Measurements from ENCODE around the gene SLC30A2. TPM values are rescaled to one million over a fixed set of nuclear protein-coding genes. Genes with fewer than 3 reads are reported as not detected.

SLC30A2 gene
- total RNA-seq, 4 donors from 2014 or later = 0.14 TPM; not detected in 3

- in situ Hi-C loops (cut with MboI; ENCODE audit: low pct_ligation_motif_present in 1 of 4, low pct_unique_long_range_greater_than_20kb in 1 of 4, low sequenced_read_pairs in 3 of 4) (no loop called here), intact Hi-C loops (cut with DNase I; ENCODE audit: low total_unique reads) (no loop called here)
- Histone ChIP-seq H3K9me3 (no peaks in the 10 kb centered on the region), H3K4me1 (no peaks in the 10 kb centered on the region), H3K27ac (no peak overlapping the region), H3K27me3 (no peaks in the 10 kb centered on the region), H3K4me3 (no peak overlapping the region), H3K36me3 (no peaks in the 10 kb centered on the region)
- WGBS, 2 donors (ENCODE audit: low coverage in 1 of 2) = 54 to 68% methylated on average over 3 of the region's 3 CpGs
- no peak for TF ChIP-seq EP300 (IDR thresholded peaks at IDR 0.05; ENCODE audit: low read depth)
- no peak for TF ChIP-seq POLR2AphosphoS5 (IDR thresholded peaks at IDR 0.05)
- TF ChIP-seq POLR2A (IDR thresholded peaks at IDR 0.05) = no peak
- TF ChIP-seq CTCF (IDR thresholded peaks at IDR 0.05) = no peak
- DNase-seq = no peak
Observed at GRCh38 chr1:26012864-26013263, 33.1 kb downstream of the SLC30A2 start.

GRCh38 chr1:26010825-26011224, 35.1 kb downstream of the SLC30A2 start:
- Histone ChIP-seq H3K36me3 (no peaks in the 10 kb centered on the region), H3K27ac (no peak overlapping the region), H3K4me3 (no peak overlapping the region), H3K4me1 (no peaks in the 10 kb centered on the region), H3K9me3 (no peaks in the 10 kb centered on the region), H3K27me3 (no peaks in the 10 kb centered on the region)
- intact Hi-C loops (cut with DNase I; ENCODE audit: low total_unique reads) (no loop called here), in situ Hi-C loops (cut with MboI; ENCODE audit: low pct_ligation_motif_present in 1 of 4, low pct_unique_long_range_greater_than_20kb in 1 of 4, low sequenced_read_pairs in 3 of 4) (no loop called here)
- TF ChIP-seq POLR2A (IDR thresholded peaks at IDR 0.05) (no peak), EP300 (IDR thresholded peaks at IDR 0.05; ENCODE audit: low read depth) (no peak), POLR2AphosphoS5 (IDR thresholded peaks at IDR 0.05) (no peak), CTCF (IDR thresholded peaks at IDR 0.05) (no peak)
- 67 to 92% methylated on average over 1 to 3 of the region's 3 CpGs for WGBS, 2 donors (ENCODE audit: low coverage in 1 of 2)
- DNase-seq = no peak

- no peaks in the 10 kb centered on the region for H3K9me3 ChIP-seq
- no peaks in the 10 kb centered on the region for H3K4me1 ChIP-seq
- intact Hi-C loops (cut with DNase I; ENCODE audit: low total_unique reads) (no loop called here), in situ Hi-C loops (cut with MboI; ENCODE audit: low pct_ligation_motif_present in 1 of 4, low pct_unique_long_range_greater_than_20kb in 1 of 4, low sequenced_read_pairs in 3 of 4) (loop anchor here in 1 of 4 donors (10.0 kb wide), 1 partner anchor 115 kb away; no protein-coding TSS in a partner anchor)
- TF ChIP-seq POLR2AphosphoS5 (IDR thresholded peaks at IDR 0.05) (no peak), EP300 (IDR thresholded peaks at IDR 0.05; ENCODE audit: low read depth) (no peak), CTCF (IDR thresholded peaks at IDR 0.05) (no peak), POLR2A (IDR thresholded peaks at IDR 0.05) (no peak)
- no peak for DNase-seq
- H3K36me3 ChIP-seq = no peaks in the 10 kb centered on the region
- no peak overlapping the region for H3K4me3 ChIP-seq
- WGBS, 2 donors (ENCODE audit: low coverage in 1 of 2) = 50 to 77% methylated on average over 3 to 6 of the region's 6 CpGs
- no peak overlapping the region for H3K27ac ChIP-seq
- no peaks in the 10 kb centered on the region for H3K27me3 ChIP-seq
Observed at GRCh38 chr1:26009796-26010447, 36.0 kb downstream of the SLC30A2 start.

- intact Hi-C loops (cut with DNase I; ENCODE audit: low total_unique reads) (no loop called here), in situ Hi-C loops (cut with MboI; ENCODE audit: low pct_ligation_motif_present in 1 of 4, low pct_unique_long_range_greater_than_20kb in 1 of 4, low sequenced_read_pairs in 3 of 4) (loop anchor here in 1 of 4 donors (10.0 kb wide), 1 partner anchor 112 kb away; no protein-coding TSS in a partner anchor)
- Histone ChIP-seq H3K36me3 (no peaks in the 10 kb centered on the region), H3K27ac (no peak overlapping the region), H3K9me3 (no peaks in the 10 kb centered on the region), H3K27me3 (no peaks in the 10 kb centered on the region), H3K4me3 (no peak overlapping the region), H3K4me1 (no peaks in the 10 kb centered on the region)
- WGBS, 2 donors (ENCODE audit: low coverage in 1 of 2) = 87 to 91% methylated on average over 10 to 16 of the region's 16 CpGs
- no peak for DNase-seq
- TF ChIP-seq POLR2A (IDR thresholded peaks at IDR 0.05) = no peak
- TF ChIP-seq POLR2AphosphoS5 (IDR thresholded peaks at IDR 0.05) = no peak
- no peak for TF ChIP-seq CTCF (IDR thresholded peaks at IDR 0.05)
- no peak for TF ChIP-seq EP300 (IDR thresholded peaks at IDR 0.05; ENCODE audit: low read depth)
Observed at GRCh38 chr1:26006710-26007109, 39.2 kb downstream of the SLC30A2 start.

Data from transverse colon (tissue), 4 donors.